Metanephros (tissue), 2 donors: ENCODE measurements around the gene CEACAM7. TPM values are rescaled to one million over a fixed set of nuclear protein-coding genes. Genes with fewer than 3 reads are reported as not detected.

Experiments used
- small RNA-seq: library from RNA; depleted of rRNA; stranded (forward); fragments of <200 nt; gene quantifications from one replicate; pipeline ENCODE3, GENCODE V24; 2014; ENCODE audit warnings: low replicate concordance
- total RNA-seq: library from RNA; depleted of rRNA; stranded (reverse); fragments of >200 nt; gene quantifications from one replicate; pipeline ENCODE4 v1.2.3, GENCODE V29; 2014

The CEACAM7 gene
- not detected for total RNA-seq

GRCh38 chr19:41688098-41688497 is at the start of gene CEACAM7:
CEACAM7 (minus strand) TSS chr19:41688270; CDS start chr19:41688165, 105 bp downstream.

DNA sequence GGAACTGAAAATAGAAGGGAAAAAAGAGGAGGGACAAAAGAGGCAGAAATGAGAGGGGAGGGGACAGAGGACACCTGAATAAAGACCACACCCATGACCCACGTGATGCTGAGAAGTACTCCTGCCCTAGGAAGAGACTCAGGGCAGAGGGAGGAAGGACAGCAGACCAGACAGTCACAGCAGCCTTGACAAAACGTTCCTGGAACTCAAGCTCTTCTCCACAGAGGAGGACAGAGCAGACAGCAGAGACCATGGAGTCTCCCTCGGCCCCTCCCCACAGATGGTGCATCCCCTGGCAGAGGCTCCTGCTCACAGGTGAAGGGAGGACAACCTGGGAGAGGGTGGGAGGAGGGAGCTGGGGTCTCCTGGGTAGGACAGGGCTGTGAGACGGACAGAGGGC is 20.4 kb upstream of the CEACAM7 start, which contains the start of gene CEACAM5:
TSS of gene CEACAM5 (plus strand) at position 146 of the 400 bp plus-strand sequence. CDS start at position 252, 106 bp downstream.

GRCh38 chr19:41626877-41627276 is 61.2 kb downstream of the CEACAM7 start, which contains the start of gene CEACAM4:
CEACAM4 (minus strand) TSS chr19:41627074; CDS start chr19:41626963, 111 bp downstream.

Small RNAs within 50 kb of the gene (small RNA-seq; reads per million reads assigned to genes)
- not detected for gene AC243960.4

Other genes with a start within 250 kb of the CEACAM7 start
- 30.4 TPM for gene DMAC2, start 248.4 kb downstream of the CEACAM7 start, total RNA-seq
- 0.64 TPM for gene ERICH4, start 245.1 kb downstream of the CEACAM7 start, total RNA-seq
- 3.5 TPM for gene CEACAM21, start 112.1 kb downstream of the CEACAM7 start, total RNA-seq
- gene CEACAM4, start 61.2 kb downstream of the CEACAM7 start, total RNA-seq: 2.2 TPM
- gene CEACAM5, start 20.4 kb upstream of the CEACAM7 start, total RNA-seq: not detected
- gene CEACAM6, start 67.3 kb upstream of the CEACAM7 start, total RNA-seq: 1.1 TPM
- 2.6 TPM for gene CEACAM3, start 108.3 kb upstream of the CEACAM7 start, total RNA-seq
- gene LYPD4, start 156.4 kb upstream of the CEACAM7 start, total RNA-seq: not detected
- not detected for gene DMRTC2, start 156.8 kb upstream of the CEACAM7 start, total RNA-seq
- 1,024 TPM for gene RPS19, start 172.0 kb upstream of the CEACAM7 start, total RNA-seq
- gene CD79A, start 189.0 kb upstream of the CEACAM7 start, total RNA-seq: 4.4 TPM
- 51.5 TPM for gene ARHGEF1, start 194.9 kb upstream of the CEACAM7 start, total RNA-seq
- gene ERFL, start 240.2 kb upstream of the CEACAM7 start, total RNA-seq: 0.12 TPM